IMR-90 (cell line): ENCODE data around the gene ERVH48-1. TPM values are rescaled to one million over a fixed set of nuclear protein-coding genes. Genes with fewer than 3 reads are reported as not detected.

Experiments used
- ATAC-seq: fragments of 200-7000 bp; cut with Tn5 transposase; 2 replicates; pipeline ENCODE4 v1.9.1; 2020; ENCODE audit warnings: low read depth, mild to moderate bottlenecking, moderate library complexity
- BruUV-seq: library from RNA; stranded (reverse); fragments of 400-500 nt; replicated peaks from 2 replicates; lab custom pipeline; 2021; lab: Mats Ljungman, UMichigan
- CTCF ChIA-PET: fragments of 300-600 bp; formaldehyde crosslinking; extraction: SDS; loops from one replicate; lab custom pipeline; 2021; ENCODE audit warnings: antibody characterized with exemption; lab: Yijun Ruan, JAX
- POLR2A ChIA-PET: fragments of 300-600 bp; sonication (Branson Sonifier 250); formaldehyde crosslinking; loops from one replicate; lab custom pipeline; 2022; ENCODE audit warnings: antibody characterized with exemption; ENCODE audit not compliant: unreplicated experiment; lab: Charles Lee
- DNase-seq: peaks from one replicate; pipeline ENCODE4 v3.0.0; 2013
- H2AFZ ChIP-seq: replicated peaks from 2 replicates; pipeline ENCODE3; 2013; ENCODE audit warnings: low read length, mild to moderate bottlenecking; ENCODE audit not compliant: poor library complexity
- H2AK5ac ChIP-seq: 2 replicates; pipeline ENCODE4 v1.6.1; 2013; ENCODE audit warnings: low read depth, low read length, inconsistent platforms
- H2AK9ac ChIP-seq: replicated peaks from 2 replicates; pipeline ENCODE3; 2013; ENCODE audit warnings: mild to moderate bottlenecking, low read depth, low read length, moderate library complexity; ENCODE audit not compliant: poor library complexity
- H2BK120ac ChIP-seq: 2 replicates; pipeline ENCODE4 v1.6.1; 2013; ENCODE audit warnings: low read depth, low read length, inconsistent platforms
- H2BK15ac ChIP-seq: 3 replicates; pipeline ENCODE4 v1.6.1; 2013; ENCODE audit warnings: low read depth, low read length, inconsistent platforms
- H2BK20ac ChIP-seq: 2 replicates; pipeline ENCODE4 v1.6.1; 2013; ENCODE audit warnings: low read depth, mild to moderate bottlenecking, inconsistent platforms, low read length, moderate library complexity
- H2BK5ac ChIP-seq: 2 replicates; pipeline ENCODE4 v1.6.1; 2013; ENCODE audit warnings: mild to moderate bottlenecking, low read depth, low read length, inconsistent platforms; ENCODE audit not compliant: poor library complexity, severe bottlenecking
- H3K14ac ChIP-seq: replicated peaks from 2 replicates; pipeline ENCODE4 v1.6.1; 2013; ENCODE audit warnings: low read depth, low read length, inconsistent platforms
- H3K18ac ChIP-seq: 2 replicates; pipeline ENCODE4 v1.6.1; 2013; ENCODE audit warnings: low read depth, low read length, control low read depth
- H3K23ac ChIP-seq: 2 replicates; pipeline ENCODE4 v1.6.1; 2013; ENCODE audit warnings: low read depth, low read length, inconsistent platforms
- H3K27ac ChIP-seq: 2 replicates; pipeline ENCODE4 v1.5.1; 2013; ENCODE audit warnings: mild to moderate bottlenecking, control low read depth, low read length; ENCODE audit not compliant: insufficient read depth
- H3K27me3 ChIP-seq: 2 replicates; pipeline ENCODE4 v1.6.1; 2013; ENCODE audit warnings: low read length; ENCODE audit not compliant: control insufficient read depth, insufficient read depth
- H3K36me3 ChIP-seq: 2 replicates; pipeline ENCODE4 v1.6.1; 2013; ENCODE audit warnings: low read length, mixed read lengths; ENCODE audit not compliant: control insufficient read depth, insufficient read depth
- H3K4ac ChIP-seq: 2 replicates; pipeline ENCODE4 v1.6.1; 2013; ENCODE audit warnings: low read depth, low read length, inconsistent platforms
- H3K4me1 ChIP-seq: 2 replicates; pipeline ENCODE4 v1.6.1; 2013; ENCODE audit warnings: low read length, mixed read lengths; ENCODE audit not compliant: control insufficient read depth, insufficient read depth
- H3K4me2 ChIP-seq: 2 replicates; pipeline ENCODE4 v1.6.1; 2013; ENCODE audit warnings: low read depth, mild to moderate bottlenecking, control low read depth, low read length, moderate library complexity
- H3K4me3 ChIP-seq: 2 replicates; pipeline ENCODE4 v1.5.1; 2013; ENCODE audit warnings: low read depth, mild to moderate bottlenecking, control low read depth, low read length, moderate library complexity; ENCODE audit not compliant: insufficient read depth
- H3K56ac ChIP-seq: 2 replicates; pipeline ENCODE4 v1.6.1; 2013; ENCODE audit warnings: low read length, inconsistent platforms; ENCODE audit not compliant: insufficient read depth; ENCODE audit errors: extremely low read depth
- H3K79me1 ChIP-seq, 2 experiments: 2 replicates each; pipeline ENCODE4 v1.6.1; 2013; ENCODE audit warnings: low read length in 2 of 2, inconsistent platforms in 1 of 2, low read depth in 1 of 2
- H3K9ac ChIP-seq: 2 replicates; pipeline ENCODE4 v1.6.1; 2013; ENCODE audit warnings: low read depth, low read length, control low read depth
- H3K9me1 ChIP-seq: 2 replicates; pipeline ENCODE4 v1.6.1; 2013; ENCODE audit warnings: low read length, inconsistent platforms; ENCODE audit not compliant: insufficient read depth
- H3K9me3 ChIP-seq: 2 replicates; pipeline ENCODE4 v1.6.1; 2013; ENCODE audit warnings: low read length; ENCODE audit not compliant: control insufficient read depth, insufficient read depth
- H4K20me1 ChIP-seq: 2 replicates; pipeline ENCODE4 v1.6.1; 2013; ENCODE audit warnings: low read length, inconsistent platforms; ENCODE audit not compliant: insufficient read depth
- H4K5ac ChIP-seq: 2 replicates; pipeline ENCODE4 v1.6.1; 2013; ENCODE audit warnings: mild to moderate bottlenecking, low read depth, low read length, control low read depth
- H4K8ac ChIP-seq, 2 experiments: 2 replicates each; pipeline ENCODE4 v1.6.1; 2013; ENCODE audit warnings: low read depth in 2 of 2, low read length in 2 of 2, control low read depth in 1 of 2, inconsistent platforms in 1 of 2
- H4K91ac ChIP-seq: 2 replicates; pipeline ENCODE4 v1.6.1; 2013; ENCODE audit warnings: low read depth, low read length, inconsistent platforms; ENCODE audit not compliant: insufficient read depth
- BHLHE40 ChIP-seq: fragments of 150-350 bp; IDR thresholded peaks from 2 replicates; pipeline ENCODE4 v1.6.1; 2016; ENCODE audit warnings: mild to moderate bottlenecking, low read depth, low read length
- CEBPB ChIP-seq: IDR thresholded peaks from 2 replicates; pipeline ENCODE4 v1.6.1; 2012; ENCODE audit warnings: low read depth, low read length, improper control_type of control experiment
- CHD1 ChIP-seq: IDR thresholded peaks from 2 replicates; pipeline ENCODE4 v1.6.1; 2012; ENCODE audit warnings: low read depth, low read length, improper control_type of control experiment
- CTCF ChIP-seq: conservative IDR thresholded peaks from 2 replicates; pipeline ENCODE4 v1.5.1; 2012; ENCODE audit warnings: mild to moderate bottlenecking, low read depth, low read length, improper control_type of control experiment
- ELK1 ChIP-seq: fragments of 150-350 bp; IDR thresholded peaks from 2 replicates; pipeline ENCODE4 v1.6.1; 2016; ENCODE audit warnings: low read depth, mild to moderate bottlenecking, low read length, moderate library complexity, borderline replicate concordance
- FOS ChIP-seq: fragments of 150-350 bp; IDR thresholded peaks from 2 replicates; pipeline ENCODE4 v1.6.1; 2016; ENCODE audit warnings: low read depth, low read length
- MAFK ChIP-seq: IDR thresholded peaks from 2 replicates; pipeline ENCODE4 v1.6.1; 2012; ENCODE audit warnings: low read depth, low read length, improper control_type of control experiment
- MAZ ChIP-seq: IDR thresholded peaks from 2 replicates; pipeline ENCODE4 v1.6.1; 2012; ENCODE audit warnings: low read depth, mild to moderate bottlenecking, low read length, improper control_type of control experiment, moderate library complexity, borderline replicate concordance
- MXI1 ChIP-seq: IDR thresholded peaks from 2 replicates; pipeline ENCODE4 v1.6.1; 2012; ENCODE audit warnings: low read depth, mild to moderate bottlenecking, low read length, moderate library complexity, borderline replicate concordance
- NFE2L2 ChIP-seq: fragments of 150-350 bp; IDR thresholded peaks from 2 replicates; pipeline ENCODE4 v1.6.1; 2016; ENCODE audit warnings: low read depth, mild to moderate bottlenecking, low read length
- POLR2A ChIP-seq: IDR thresholded peaks from 2 replicates; pipeline ENCODE4 v1.6.1; 2012; ENCODE audit warnings: mild to moderate bottlenecking, low read depth, low read length
- RAD21 ChIP-seq: IDR thresholded peaks from 2 replicates; pipeline ENCODE4 v1.6.1; 2012; ENCODE audit warnings: low read length, improper control_type of control experiment
- RCOR1 ChIP-seq: IDR thresholded peaks from 2 replicates; pipeline ENCODE4 v1.6.1; 2012; ENCODE audit warnings: mild to moderate bottlenecking, low read length, improper control_type of control experiment; ENCODE audit not compliant: insufficient replicate concordance
- RFX5 ChIP-seq: IDR thresholded peaks from 2 replicates; pipeline ENCODE4 v1.8.0; 2012; ENCODE audit warnings: low read depth, mild to moderate bottlenecking, low read length, moderate library complexity
- SMC3 ChIP-seq: fragments of 150-350 bp; IDR thresholded peaks from 2 replicates; pipeline ENCODE4 v1.6.1; 2016; ENCODE audit warnings: low read depth, mild to moderate bottlenecking, antibody characterized with exemption, low read length, moderate library complexity
- USF2 ChIP-seq: fragments of 150-350 bp; IDR thresholded peaks from 2 replicates; pipeline ENCODE4 v1.6.1; 2017; ENCODE audit warnings: mild to moderate bottlenecking, antibody characterized with exemption, low read length, low read depth
- WGBS, 2 experiments: methylation state at CpG; one replicate each; pipeline versions ENCODE4 v1.1.5 to v1.1.7; 2013; ENCODE audit warnings: missing lambda C conversion rate in 2 of 2; ENCODE audit not compliant: insufficient read length in 1 of 2; ENCODE audit errors: extremely low coverage in 2 of 2; 5-methylcytosine and 5-hydroxymethylcytosine counted together
- dilution Hi-C: fragments of 300-500 bp; cut with HindIII; formaldehyde crosslinking; loops from one replicate; pipeline ENCODE4 v1.14.3; 2018; ENCODE audit warnings: low sequenced_read_pairs; ENCODE audit not compliant: unreplicated experiment
- in situ Hi-C: fragments of 300-500 bp; cut with MboI; formaldehyde crosslinking; loops from 3 replicates; pipeline ENCODE4 v1.14.3; 2019; ENCODE audit warnings: low sequenced_read_pairs, inconsistent platforms, mixed read lengths
- intact Hi-C: fragments of 100-400 bp; cut with micrococcal nuclease; formaldehyde crosslinking; loops from 2 replicates; pipeline ENCODE4 v1.10.0; 2022
- polyA plus RNA-seq, 3 experiments: library from polyadenylated mRNA; depleted of rRNA; stranded (reverse); fragments of >200 nt; gene quantifications; 2 replicates each; pipeline ENCODE4 v1.2.3, GENCODE V29; 2012; ENCODE audit warnings: low replicate concordance in 1 of 3
- total RNA-seq: library from RNA; depleted of rRNA; stranded (reverse); fragments of >200 nt; gene quantifications from 2 replicates; pipeline ENCODE4 v1.2.3, GENCODE V29; 2012

Gene ERVH48-1
- total and polyA plus RNA-seq, 2 of the 4 experiments (the other 2 are of a cell fraction) = under 0.01 TPM; not detected in 1

- no peak for TF ChIP-seq FOS
- TF ChIP-seq MXI1 = no peak
- TF ChIP-seq CHD1 = no peak
- TF ChIP-seq RFX5 = no peak
- no peak for TF ChIP-seq BHLHE40
- no peak for TF ChIP-seq MAFK
- no peak for TF ChIP-seq MAZ
- no peak for TF ChIP-seq RCOR1
- no peak for TF ChIP-seq NFE2L2
- TF ChIP-seq RAD21 = no peak
- TF ChIP-seq ELK1 = no peak
- TF ChIP-seq SMC3 = no peak
- no peak for TF ChIP-seq USF2
- TF ChIP-seq POLR2A = no peak
- TF ChIP-seq CEBPB = no peak
- TF ChIP-seq CTCF = no peak
- Histone ChIP-seq H2AFZ (no peak overlapping the region), H3K27me3 (no peaks in the 10 kb centered on the region), H2BK120ac (no peak overlapping the region), H3K9me1 (no peaks in the 10 kb centered on the region), H3K18ac (no peak overlapping the region), H3K23ac (no peak overlapping the region), H3K4me3 (no peak overlapping the region), H3K27ac (no peak overlapping the region), H3K56ac (no peak overlapping the region), H3K79me1 (no peaks in the 10 kb centered on the region), H2BK20ac (no peak overlapping the region), H4K5ac (no peak overlapping the region), H4K91ac (no peak overlapping the region), H2AK9ac (no peak overlapping the region), H3K4ac (no peak overlapping the region), H3K9ac (no peak overlapping the region), H4K8ac (no peak overlapping the region), H3K14ac (no peak overlapping the region), H2BK5ac (no peak overlapping the region), H4K20me1 (no peaks in the 10 kb centered on the region), H3K4me1 (no peaks in the 10 kb centered on the region), H2AK5ac (no peak overlapping the region), H2BK15ac (no peak overlapping the region), H3K4me2 (no peak overlapping the region), H3K36me3 (no peaks in the 10 kb centered on the region), H3K9me3 (no peaks in the 10 kb centered on the region)
- no CpG with 5 or more reads among the region's 6 CpGs for WGBS, 2 experiments
- intact Hi-C loops (no loop called here), dilution Hi-C loops (no loop called here), in situ Hi-C loops (loop anchor here (5.0 kb wide), 1 partner anchor 45 kb away; no protein-coding TSS in a partner anchor)
- no peak for ATAC-seq
- no peak for DNase-seq
- no TSS peak for BruUV-seq
- CTCF ChIA-PET = no interaction called here
- POLR2A ChIA-PET = no interaction called here
Observed at GRCh38 chr21:42962380-42963007, 37.1 kb upstream of the ERVH48-1 start.
